Measurements from ENCODE around the gene CEMP1. TPM values are rescaled to one million over a fixed set of nuclear protein-coding genes. Genes with fewer than 3 reads are reported as not detected.

Gene CEMP1
- total RNA-seq, 1 donor from 2014 or later: not detected

- H3K9me3 Mint-ChIP-seq: no peaks in the 10 kb centered on the region
- Histone ChIP-seq H3K9me3 (ENCODE audit: low read depth) (no peaks in the 10 kb centered on the region), H3K4me1 (no peaks in the 10 kb centered on the region), H3K36me3 (no peaks in the 10 kb centered on the region), H3K27me3 (peaks cover 13% of the 10 kb centered on the region), H4K20me1 (ENCODE audit: low read depth) (no peaks in the 10 kb centered on the region), H3K4me3 (peak overlapping the region; percentile 62), H2AFZ (replicated peaks) (peak overlapping the region; percentile 74), H3F3A (ENCODE audit: low read depth) (peaks cover 11% of the 10 kb centered on the region), H3K79me2 (ENCODE audit: low read depth) (no peaks in the 10 kb centered on the region), H3K4me2 (peak overlapping the region; percentile 83), H3K27ac (no peak overlapping the region), H3K9ac (no peak overlapping the region)
- no peaks in the 10 kb centered on the region for H3K36me3 Mint-ChIP-seq
- TF ChIP-seq EZH2phosphoT487 (IDR thresholded peaks at IDR 0.05) (no peak), CTCF (IDR thresholded peaks at IDR 0.05) (no peak), EZH2 (IDR thresholded peaks at IDR 0.05) (no peak)
- H3K4me1 Mint-ChIP-seq: peaks cover 23% of the 10 kb centered on the region
- H3K4me3 Mint-ChIP-seq: peak overlapping the region; percentile 89
- peaks cover 24% of the 10 kb centered on the region for H3K27me3 Mint-ChIP-seq (ENCODE audit: insufficient read depth, low read depth)
- peak; percentile 22 for DNase-seq (ENCODE audit: low spot score)
- peak overlapping the region; percentile 47 for H3K27ac Mint-ChIP-seq
Measured at GRCh38 chr16:2532494-2533141, 1.4 kb upstream of the CEMP1 start.

GRCh38 chr16:2531696-2532493, 687 bp upstream of the CEMP1 start:
- Mint-ChIP-seq H3K36me3 (no peaks in the 10 kb centered on the region), H3K9me3 (no peaks in the 10 kb centered on the region), H3K27me3 (ENCODE audit: insufficient read depth, low read depth) (peaks cover 21% of the 10 kb centered on the region), H3K27ac (no peak overlapping the region), H3K4me1 (peaks cover 19% of the 10 kb centered on the region), H3K4me3 (peak overlapping the region; percentile 89)
- no peaks in the 10 kb centered on the region for H3K9me3 ChIP-seq (ENCODE audit: low read depth)
- H3K27me3 ChIP-seq: peaks cover 13% of the 10 kb centered on the region
- no peaks in the 10 kb centered on the region for H3K36me3 ChIP-seq
- peaks cover 11% of the 10 kb centered on the region for H3F3A ChIP-seq (ENCODE audit: low read depth)
- H3K4me1 ChIP-seq: no peaks in the 10 kb centered on the region
- no peaks in the 10 kb centered on the region for H3K79me2 ChIP-seq (ENCODE audit: low read depth)
- peak; percentile 99 for DNase-seq (ENCODE audit: low spot score)
- H3K9ac ChIP-seq: no peak overlapping the region
- no peaks in the 10 kb centered on the region for H4K20me1 ChIP-seq (ENCODE audit: low read depth)
- peak overlapping the region; percentile 62 for H3K4me3 ChIP-seq
- no peak overlapping the region for H3K27ac ChIP-seq
- peak overlapping the region; percentile 74 for H2AFZ ChIP-seq (replicated peaks)
- H3K4me2 ChIP-seq: peak overlapping the region; percentile 83
- TF ChIP-seq EZH2 (IDR thresholded peaks at IDR 0.05) (no peak), CTCF (IDR thresholded peaks at IDR 0.05) (no peak), EZH2phosphoT487 (IDR thresholded peaks at IDR 0.05) (no peak)

- Histone ChIP-seq H3K4me2 (peak overlapping the region; percentile 83), H4K20me1 (ENCODE audit: low read depth) (no peaks in the 10 kb centered on the region), H3K9ac (no peak overlapping the region), H3K4me3 (no peak overlapping the region), H3F3A (ENCODE audit: low read depth) (peaks cover 11% of the 10 kb centered on the region), H3K36me3 (no peaks in the 10 kb centered on the region), H3K27ac (no peak overlapping the region), H3K4me1 (no peaks in the 10 kb centered on the region), H3K79me2 (ENCODE audit: low read depth) (no peaks in the 10 kb centered on the region), H3K27me3 (peaks cover 13% of the 10 kb centered on the region), H3K9me3 (ENCODE audit: low read depth) (no peaks in the 10 kb centered on the region), H2AFZ (replicated peaks) (no peak overlapping the region)
- no peak for TF ChIP-seq EZH2 (IDR thresholded peaks at IDR 0.05)
- no peak for TF ChIP-seq CTCF (IDR thresholded peaks at IDR 0.05)
- no peak for TF ChIP-seq EZH2phosphoT487 (IDR thresholded peaks at IDR 0.05)
- Mint-ChIP-seq H3K4me3 (peak overlapping the region; percentile 89), H3K27ac (no peak overlapping the region), H3K27me3 (ENCODE audit: insufficient read depth, low read depth) (peaks cover 18% of the 10 kb centered on the region), H3K4me1 (peaks cover 15% of the 10 kb centered on the region), H3K36me3 (no peaks in the 10 kb centered on the region), H3K9me3 (no peaks in the 10 kb centered on the region)
- DNase-seq (ENCODE audit: low spot score): no peak
Measured at GRCh38 chr16:2530629-2531318, 434 bp downstream of the CEMP1 start.

Data from neural progenitor cell (in vitro differentiated cells).